AG08396 (cell line): ENCODE results near the gene KCNQ1.

Source experiments
- DNase-seq: peaks from one replicate; pipeline ENCODE4 v3.0.0; 2012; ENCODE audit warnings: low spot score, mixed read lengths

The KCNQ1 gene

GRCh38 chr11:2796508-2797113 lies 351.8 kb downstream of the KCNQ1 start:
- no peak for DNase-seq

GRCh38 chr11:2797121-2797711 lies 352.4 kb downstream of the KCNQ1 start:
- DNase-seq = no peak

- DNase-seq = no peak
Measured at GRCh38 chr11:2797741-2798361, 353.0 kb downstream of the KCNQ1 start.

- DNase-seq = peak; percentile 50
Measured at GRCh38 chr11:2798951-2799761, 354.3 kb downstream of the KCNQ1 start.

- no peak for DNase-seq
Measured at GRCh38 chr11:2799881-2800654, 355.3 kb downstream of the KCNQ1 start.

- DNase-seq = no peak
Measured at GRCh38 chr11:2800655-2801531, 356.1 kb downstream of the KCNQ1 start.

GRCh38 chr11:2801711-2802388 lies 357.0 kb downstream of the KCNQ1 start:
- DNase-seq = no peak

- DNase-seq = no peak
Measured at GRCh38 chr11:2802389-2803185, 357.8 kb downstream of the KCNQ1 start.

- no peak for DNase-seq
Measured at GRCh38 chr11:2803186-2804091, 358.6 kb downstream of the KCNQ1 start.

- DNase-seq = no peak
Measured at GRCh38 chr11:2804189-2804588, 359.4 kb downstream of the KCNQ1 start.

GRCh38 chr11:2804701-2805387 lies 360.0 kb downstream of the KCNQ1 start:
- no peak for DNase-seq

GRCh38 chr11:2805388-2806056 lies 360.7 kb downstream of the KCNQ1 start:
- DNase-seq = no peak

- DNase-seq = no peak
Measured at GRCh38 chr11:2806351-2807024, 361.7 kb downstream of the KCNQ1 start.

GRCh38 chr11:2807025-2807681 lies 362.3 kb downstream of the KCNQ1 start:
- peak; percentile 56 for DNase-seq

- no peak for DNase-seq
Measured at GRCh38 chr11:2807801-2808241, 363.0 kb downstream of the KCNQ1 start.
